ENCODE measurements around the gene ZHX3. TPM values are rescaled to one million over a fixed set of nuclear protein-coding genes. Genes with fewer than 3 reads are reported as not detected.
A peak's percentile ranks its signal among the peaks of the same experiment; 100 is the strongest.
"Not testable (repeated sequence)": the region's sequence is repeated elsewhere in the genome, so short reads cannot be mapped to it uniquely, and the experiment has no call there.

The ZHX3 gene
- total and polyA plus RNA-seq, 10 of the 15 experiments (the other 5 are each of a cell fraction or from before 2014, with no cell fraction given) = 1.3 to 14.0 (median 5.0) TPM

- BruUV-seq (replicated peaks); H2AFZ ChIP-seq (ENCODE audit: control insufficient read depth, low read depth, low read length); in situ Hi-C loops (cut with MboI); H3K27me3 ChIP-seq (replicated peaks in 1 of 2; ENCODE audit: control insufficient read depth in 2 of 2, insufficient read depth in 2 of 2, low read length in 1 of 2); H3K9me3 ChIP-seq (replicated peaks; ENCODE audit: control insufficient read depth, insufficient read depth, low read length); H3K79me2 ChIP-seq (ENCODE audit: control insufficient read depth, insufficient read depth, low read length); DNase-seq (ENCODE audit: low read depth, low spot score); ATAC-seq; FAIRE-seq; H3K4me2 ChIP-seq (ENCODE audit: control insufficient read depth, insufficient read depth); H3K27ac ChIP-seq (ENCODE audit: control insufficient read depth, insufficient read depth); H3K36me3 ChIP-seq (ENCODE audit: control insufficient read depth in 2 of 2, insufficient read depth in 2 of 2, low read length in 1 of 2); H3K4me3 ChIP-seq; H3K9ac ChIP-seq (ENCODE audit: control insufficient read depth, insufficient read depth, low read length); H4K20me1 ChIP-seq (ENCODE audit: control insufficient read depth, insufficient read depth): not testable (repeated sequence)
- H3K4me1 ChIP-seq (ENCODE audit: control insufficient read depth, insufficient read depth, low read length) = peaks cover 12% of the 10 kb centered on the region
- ChIA-PET POLR2A (interaction anchor here (0.5 to 0.6 kb wide), 2 partner anchors 10 to 174 kb away, joined by 3 to 5 read pairs; no protein-coding TSS in a partner anchor), SMC1A (ENCODE audit: uncharacterized antibody, unreplicated experiment) (interaction anchor here (0.7 to 1.6 kb wide), 5 partner anchors 9 to 315 kb away, joined by 3 to 6 read pairs (median 3); no protein-coding TSS in a partner anchor), RAD21 (ENCODE audit: unreplicated experiment) (interaction anchor here (1.3 kb wide), 1 partner anchor 14 kb away, joined by 3 read pairs; no protein-coding TSS in a partner anchor), CTCF (interaction anchor here (1.1 to 1.2 kb wide), 3 partner anchors 62 to 178 kb away, joined by 3 to 4 read pairs (median 3); no protein-coding TSS in a partner anchor)
- WGBS (ENCODE audit: insufficient coverage, insufficient replicate concordance, low lambda C conversion rate, missing lambda C conversion rate) = 80% methylated on average over 6 of the region's 6 CpGs
- intact Hi-C loops (cut with micrococcal nuclease; ENCODE audit: unreplicated experiment) = loop anchor here (10.0 kb wide), 1 partner anchor 327 kb away; no protein-coding TSS in a partner anchor
- TF ChIP-seq NFYB (IDR thresholded peaks at IDR 0.05; ENCODE audit: insufficient read depth, low read depth, low read length) = peak; percentile 63
Measured at GRCh38 chr20:41312009-41312408, 5.5 kb downstream of the ZHX3 start.

DNA sequence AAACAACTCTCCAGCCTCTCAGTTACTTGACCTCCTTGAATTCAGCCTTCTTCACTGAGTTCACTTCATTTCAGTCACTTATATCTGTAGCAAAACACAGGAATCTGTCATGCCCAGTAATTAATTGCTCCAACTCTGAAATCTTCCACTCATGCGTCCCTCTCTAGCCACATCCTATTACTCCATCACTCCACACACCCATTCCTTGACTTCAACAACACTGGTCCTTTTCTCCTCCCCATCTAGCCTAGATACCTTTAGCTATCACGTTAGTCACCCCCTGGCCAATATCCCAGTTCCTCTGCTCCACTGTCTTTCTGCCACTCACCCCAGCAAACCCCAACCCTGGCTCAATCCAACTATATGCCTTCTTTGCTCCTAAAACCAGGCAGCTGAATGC, 7.7 kb downstream of the ZHX3 start:
- CTCF ChIA-PET = interaction anchor here (0.9 kb wide), 1 partner anchor 20 kb away, joined by 3 read pairs; no protein-coding TSS in a partner anchor
- ATAC-seq (no peak), FAIRE-seq (no peak)
- TF ChIP-seq SUZ12 (IDR thresholded peaks at IDR 0.05; ENCODE audit: unreplicated experiment) (no peak), CHD2 (IDR thresholded peaks at IDR 0.05; ENCODE audit: borderline replicate concordance, low read depth, low read length) (no peak), USF2 (IDR thresholded peaks at IDR 0.05; ENCODE audit: borderline replicate concordance, low read depth, low read length) (no peak), IKZF2 (IDR thresholded peaks at IDR 0.05) (no peak), MEF2B (IDR thresholded peaks at IDR 0.05; ENCODE audit: partially characterized antibody, poor library complexity, severe bottlenecking) (no peak), ZBTB40 (IDR thresholded peaks at IDR 0.05; ENCODE audit: borderline replicate concordance) (no peak), JUNB (IDR thresholded peaks at IDR 0.05) (no peak), IKZF1 (conservative IDR thresholded peaks at IDR 0.05) (no peak)
- TF ChIP-seq, protein P1, sequence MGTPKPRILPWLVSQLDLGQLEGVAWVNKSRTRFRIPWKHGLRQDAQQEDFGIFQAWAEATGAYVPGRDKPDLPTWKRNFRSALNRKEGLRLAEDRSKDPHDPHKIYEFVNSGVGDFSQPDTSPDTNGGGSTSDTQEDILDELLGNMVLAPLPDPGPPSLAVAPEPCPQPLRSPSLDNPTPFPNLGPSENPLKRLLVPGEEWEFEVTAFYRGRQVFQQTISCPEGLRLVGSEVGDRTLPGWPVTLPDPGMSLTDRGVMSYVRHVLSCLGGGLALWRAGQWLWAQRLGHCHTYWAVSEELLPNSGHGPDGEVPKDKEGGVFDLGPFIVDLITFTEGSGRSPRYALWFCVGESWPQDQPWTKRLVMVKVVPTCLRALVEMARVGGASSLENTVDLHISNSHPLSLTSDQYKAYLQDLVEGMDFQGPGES (IDR thresholded peaks at IDR 0.05) = no peak

More for the DNA sequence above, 7.7 kb downstream of the ZHX3 start:
- BruUV-seq (replicated peaks) = no TSS peak
- no peak overlapping the region for H3K4me2 ChIP-seq (ENCODE audit: control insufficient read depth, insufficient read depth)
- POLR2A ChIA-PET = no interaction called here
- SMC1A ChIA-PET (ENCODE audit: uncharacterized antibody, unreplicated experiment) = interaction anchor here (1.0 to 1.3 kb wide), 2 partner anchors 13 to 92 kb away, joined by 3 read pairs; no protein-coding TSS in a partner anchor
- no peak overlapping the region for H3K4me3 ChIP-seq
- peaks cover 20% of the 10 kb centered on the region for H3K4me1 ChIP-seq (ENCODE audit: control insufficient read depth, insufficient read depth, low read length)
- intact Hi-C loops (cut with micrococcal nuclease; ENCODE audit: unreplicated experiment) = loop anchor here (10.0 kb wide), 1 partner anchor 325 kb away; no protein-coding TSS in a partner anchor
- no peaks in the 10 kb centered on the region for H4K20me1 ChIP-seq (ENCODE audit: control insufficient read depth, insufficient read depth)
- no peak overlapping the region for H2AFZ ChIP-seq (ENCODE audit: control insufficient read depth, low read depth, low read length)
- H3K9me3 ChIP-seq (replicated peaks; ENCODE audit: control insufficient read depth, insufficient read depth, low read length) = no peaks in the 10 kb centered on the region
- RAD21 ChIA-PET (ENCODE audit: unreplicated experiment) = no interaction called here
- 88% methylated on average over 2 of the region's 2 CpGs for WGBS (ENCODE audit: insufficient coverage, insufficient replicate concordance, low lambda C conversion rate, missing lambda C conversion rate)
- no peak overlapping the region for H3K9ac ChIP-seq (ENCODE audit: control insufficient read depth, insufficient read depth, low read length)
- no peaks in the 10 kb centered on the region for H3K36me3 ChIP-seq (ENCODE audit: control insufficient read depth in 2 of 2, insufficient read depth in 2 of 2, low read length in 1 of 2)
- no peak for DNase-seq (ENCODE audit: low read depth, low spot score)
- H3K27ac ChIP-seq (ENCODE audit: control insufficient read depth, insufficient read depth) = no peak overlapping the region
- in situ Hi-C loops (cut with MboI) = no loop called here
- H3K79me2 ChIP-seq (ENCODE audit: control insufficient read depth, insufficient read depth, low read length) = no peaks in the 10 kb centered on the region; the same call in 1 of the 2 replicates
- no peaks in the 10 kb centered on the region for H3K27me3 ChIP-seq (replicated peaks in 1 of 2; ENCODE audit: control insufficient read depth in 2 of 2, insufficient read depth in 2 of 2, low read length in 1 of 2)
